LoVo (cell line): Measurements from ENCODE around the gene ABHD5.

Experiments
- DNase-seq: peaks from one replicate; pipeline ENCODE4 v3.0.0-alpha.2; 2016; ENCODE audit warnings: low spot score

ABHD5 gene

GRCh38 chr3:43757666-43758321, 67.1 kb downstream of the ABHD5 start:
- no peak for DNase-seq

- no peak for DNase-seq
Measured at GRCh38 chr3:43758592-43759225, 68.0 kb downstream of the ABHD5 start.

GRCh38 chr3:43759297-43759782, 68.6 kb downstream of the ABHD5 start:
- peak; percentile 32 for DNase-seq

- no peak for DNase-seq
Measured at GRCh38 chr3:43759938-43760337, 69.2 kb downstream of the ABHD5 start.

GRCh38 chr3:43760938-43761337, 70.2 kb downstream of the ABHD5 start:
- DNase-seq, result no peak

GRCh38 chr3:43762451-43762850, 71.7 kb downstream of the ABHD5 start:
- no peak for DNase-seq

GRCh38 chr3:43764056-43764455, 73.3 kb downstream of the ABHD5 start:
- no peak for DNase-seq

GRCh38 chr3:43764471-43764870, 73.7 kb downstream of the ABHD5 start:
- DNase-seq, result no peak

GRCh38 chr3:43765521-43765971, 74.8 kb downstream of the ABHD5 start:
- no peak for DNase-seq

- no peak for DNase-seq
Measured at GRCh38 chr3:43766672-43767465, 76.1 kb downstream of the ABHD5 start.

- no peak for DNase-seq
Measured at GRCh38 chr3:43768381-43768973, 77.7 kb downstream of the ABHD5 start.

GRCh38 chr3:43769097-43769884, 78.6 kb downstream of the ABHD5 start:
- DNase-seq, result peak; percentile 94

GRCh38 chr3:43769885-43770425, 79.2 kb downstream of the ABHD5 start:
- DNase-seq, result no peak

- peak; percentile 73 for DNase-seq
Measured at GRCh38 chr3:43770426-43771103, 79.8 kb downstream of the ABHD5 start.

- no peak for DNase-seq
Measured at GRCh38 chr3:43771610-43772009, 80.9 kb downstream of the ABHD5 start.

GRCh38 chr3:43773273-43774094, 82.7 kb downstream of the ABHD5 start:
- DNase-seq, result no peak

GRCh38 chr3:43774799-43775198, 84.1 kb downstream of the ABHD5 start:
- no peak for DNase-seq

- no peak for DNase-seq
Measured at GRCh38 chr3:43776101-43776500, 85.4 kb downstream of the ABHD5 start.

GRCh38 chr3:43779850-43780249, 89.1 kb downstream of the ABHD5 start:
- no peak for DNase-seq

GRCh38 chr3:43782541-43782940, 91.8 kb downstream of the ABHD5 start:
- no peak for DNase-seq
